Measurements from ENCODE around the gene THSD4. TPM values are rescaled to one million over a fixed set of nuclear protein-coding genes. Genes with fewer than 3 reads are reported as not detected.

Gene THSD4
- total RNA-seq, 1 experiment from 2014 or later, result 19.5 TPM

DNA sequence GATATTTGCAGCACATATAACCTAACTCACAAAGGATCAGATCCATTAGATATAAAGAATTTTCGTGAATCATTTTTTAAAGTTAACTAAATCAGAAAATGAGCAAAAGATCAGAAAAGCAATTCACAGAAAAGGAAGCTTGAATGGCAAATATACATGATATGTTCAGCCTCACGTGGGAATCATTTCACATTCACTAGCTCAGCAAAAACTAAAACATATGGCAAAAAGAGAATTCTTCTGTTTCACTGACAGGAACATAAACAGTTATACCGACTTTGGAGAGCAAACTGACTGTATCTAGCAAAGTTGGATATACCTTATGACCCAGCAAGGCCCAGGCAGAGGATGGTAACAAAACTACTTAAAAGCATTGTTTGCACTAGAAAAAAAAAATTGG lies 661.0 kb downstream of the THSD4 start:
- no peak for DNase-seq (ENCODE audit: low spot score)

DNA sequence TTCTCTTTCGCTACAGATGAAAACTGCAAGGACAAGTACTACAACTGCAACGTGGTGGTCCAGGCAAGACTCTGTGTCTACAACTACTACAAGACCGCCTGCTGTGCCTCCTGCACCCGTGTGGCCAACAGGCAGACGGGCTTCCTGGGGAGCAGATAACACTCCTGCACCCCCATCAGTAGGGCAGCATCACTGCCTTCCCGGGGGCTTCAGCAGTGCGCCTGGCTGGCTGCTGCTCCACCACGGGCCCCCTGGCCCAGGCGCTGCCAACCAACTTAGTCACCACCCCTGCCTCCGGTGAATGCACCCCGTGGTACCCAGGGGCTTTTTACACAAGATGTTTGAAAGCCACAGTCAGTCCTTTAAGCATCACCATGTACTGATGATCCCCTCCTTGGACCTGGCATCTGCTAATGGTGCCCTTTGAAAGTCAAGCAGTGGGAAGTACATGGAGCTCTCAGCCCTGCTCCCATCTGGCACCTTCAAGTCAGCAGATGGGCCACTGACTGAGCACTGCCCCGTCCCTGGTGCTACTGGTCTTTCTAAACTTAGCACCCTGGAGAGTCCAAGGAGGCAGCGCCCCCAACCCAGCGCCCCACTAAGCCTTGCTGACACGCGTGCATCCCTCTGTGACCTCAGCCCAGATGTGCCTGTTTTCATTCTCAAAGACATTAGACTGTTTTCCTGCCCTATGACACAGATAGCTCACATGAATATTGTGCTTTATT lies 662.1 kb downstream of the THSD4 start:
- no peak for DNase-seq (ENCODE audit: low spot score)

GRCh38 chr15:71779073-71779797 lies 664.0 kb downstream of the THSD4 start:
- DNase-seq (ENCODE audit: low spot score), result no peak

DNA sequence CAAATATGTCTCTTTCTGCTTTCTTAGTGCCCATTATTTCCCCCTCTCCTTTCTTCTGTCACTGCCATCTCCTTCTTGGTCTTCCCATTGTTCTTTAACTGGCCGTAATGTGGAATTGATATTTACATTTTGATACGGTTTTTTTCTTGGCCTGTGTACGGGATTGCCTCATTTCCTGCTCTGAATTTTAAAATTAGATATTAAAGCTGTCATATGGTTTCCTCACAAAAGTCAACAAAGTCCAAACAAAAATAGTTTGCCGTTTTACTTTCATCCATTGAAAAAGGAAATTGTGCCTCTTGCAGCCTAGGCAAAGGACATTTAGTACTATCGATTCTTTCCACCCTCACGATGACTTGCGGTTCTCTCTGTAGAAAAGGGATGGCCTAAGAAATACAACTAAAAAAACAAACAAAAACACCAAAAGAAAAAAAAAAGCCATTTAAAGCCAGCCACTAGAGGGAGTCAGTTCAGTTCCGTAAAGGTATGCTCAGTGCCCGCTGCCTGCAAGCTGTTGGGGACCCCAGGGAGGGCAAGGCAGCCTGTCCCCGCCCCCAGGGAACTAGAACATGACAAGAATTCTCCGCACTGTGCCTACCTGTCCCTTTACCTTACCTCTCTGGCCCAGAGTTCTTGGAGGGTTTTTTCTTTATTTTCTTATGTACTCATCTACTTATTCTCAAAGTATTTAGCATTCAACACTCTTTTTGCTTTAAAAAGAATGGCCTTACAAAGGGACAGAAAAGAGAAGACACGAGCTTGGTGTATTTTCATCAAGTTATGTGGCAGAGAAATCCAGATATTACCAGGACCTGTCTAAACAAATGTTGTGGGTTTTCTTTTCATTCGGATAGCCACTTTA lies 665.1 kb downstream of the THSD4 start:
- DNase-seq (ENCODE audit: low spot score), result peak; percentile 71

- no peak for DNase-seq (ENCODE audit: low spot score)
These were observed 666.1 kb downstream of the THSD4 start for GRCh38 chr15:71781179-71781964.

DNA sequence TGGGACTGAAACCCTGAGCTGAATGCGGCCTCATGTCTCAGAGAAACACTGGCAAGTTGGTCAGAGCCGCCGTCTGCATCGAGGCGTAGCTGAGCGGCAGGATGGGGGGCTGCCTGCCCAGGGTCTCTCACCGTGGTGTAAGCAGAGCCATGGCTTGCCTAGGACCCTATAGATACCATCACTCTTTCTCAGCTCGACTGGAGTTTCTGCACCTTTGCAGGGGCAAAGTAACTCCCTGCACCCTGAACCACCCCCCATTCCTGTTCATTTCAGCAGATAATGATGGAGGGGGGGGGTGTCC lies 666.6 kb downstream of the THSD4 start:
- no peak for DNase-seq (ENCODE audit: low spot score)

DNA sequence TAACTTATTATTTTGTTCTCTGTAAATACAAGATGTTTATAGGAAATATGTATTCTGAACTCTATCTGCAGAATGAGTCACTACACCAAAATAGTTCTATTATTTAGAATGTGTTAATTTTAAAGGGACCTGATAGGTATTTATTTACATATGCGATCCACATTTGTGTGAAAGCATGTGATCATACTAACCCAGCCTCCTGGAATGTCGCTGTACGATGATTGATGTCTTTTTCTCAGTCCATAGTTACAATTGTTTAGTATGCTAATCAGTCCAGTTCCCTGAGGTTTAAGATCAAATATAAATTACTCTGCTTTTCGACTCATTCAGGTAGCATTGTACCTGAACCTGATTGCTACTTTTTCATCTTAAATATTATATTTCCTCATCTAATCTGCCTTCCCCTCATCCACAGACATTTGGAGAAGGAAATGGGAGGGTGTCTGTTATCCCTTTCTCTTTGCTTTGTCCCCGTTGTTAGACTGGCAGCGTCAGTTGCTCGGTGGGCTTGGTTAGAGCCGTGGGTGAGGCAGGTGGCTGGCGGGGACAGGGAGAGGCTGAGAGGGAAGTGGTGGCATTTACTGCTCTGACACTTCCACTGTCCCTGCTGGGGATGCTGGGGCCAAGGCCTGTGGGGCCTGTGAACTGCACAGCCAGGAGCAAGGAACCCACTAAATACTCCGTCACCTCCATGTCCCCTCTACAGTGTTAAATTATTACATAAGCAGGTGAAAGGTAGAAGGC lies 667.3 kb downstream of the THSD4 start:
- no peak for DNase-seq (ENCODE audit: low spot score)

GRCh38 chr15:71784719-71785118 lies 669.4 kb downstream of the THSD4 start:
- DNase-seq (ENCODE audit: low spot score), result no peak

DNA sequence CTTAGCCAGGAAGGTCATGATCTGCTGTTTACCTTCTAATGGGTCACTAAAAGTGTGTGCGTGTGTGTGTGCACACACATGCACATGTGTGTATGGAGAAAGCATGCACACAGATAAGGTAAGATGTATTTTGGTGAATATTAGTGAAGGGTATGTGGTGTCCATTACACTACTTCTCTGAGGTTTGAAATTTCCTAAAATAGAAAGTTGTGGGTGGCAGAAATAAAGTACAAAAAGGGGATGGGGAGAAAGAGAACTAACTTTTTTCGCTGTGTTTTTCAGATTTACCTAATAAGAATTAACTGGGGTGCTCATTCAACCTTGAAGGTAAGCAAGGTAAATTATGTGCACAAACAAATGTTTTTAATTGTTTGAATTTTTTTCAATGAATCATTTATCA lies 670.7 kb downstream of the THSD4 start:
- DNase-seq (ENCODE audit: low spot score), result no peak

DNA sequence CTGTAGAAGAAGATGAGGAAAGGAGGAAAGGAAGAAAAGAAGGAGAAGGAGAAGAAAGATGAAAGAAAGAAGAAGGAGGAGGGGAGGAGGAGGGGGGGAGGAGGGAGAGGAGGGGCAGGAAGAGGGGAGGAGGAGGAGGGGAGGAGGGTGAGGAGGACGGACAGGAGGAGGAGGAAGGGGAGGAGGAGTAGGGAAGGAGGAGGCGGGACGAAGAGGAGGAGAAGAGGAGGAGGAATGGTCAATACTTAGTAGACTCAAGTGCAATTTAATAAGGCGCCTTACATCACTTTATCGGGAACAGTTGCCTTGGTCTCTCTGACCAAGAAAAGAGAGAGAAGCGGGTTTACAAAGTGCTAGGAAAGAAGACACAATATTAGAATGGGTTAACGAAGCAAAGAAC lies 671.4 kb downstream of the THSD4 start:
- DNase-seq (ENCODE audit: low spot score), result no peak

DNA sequence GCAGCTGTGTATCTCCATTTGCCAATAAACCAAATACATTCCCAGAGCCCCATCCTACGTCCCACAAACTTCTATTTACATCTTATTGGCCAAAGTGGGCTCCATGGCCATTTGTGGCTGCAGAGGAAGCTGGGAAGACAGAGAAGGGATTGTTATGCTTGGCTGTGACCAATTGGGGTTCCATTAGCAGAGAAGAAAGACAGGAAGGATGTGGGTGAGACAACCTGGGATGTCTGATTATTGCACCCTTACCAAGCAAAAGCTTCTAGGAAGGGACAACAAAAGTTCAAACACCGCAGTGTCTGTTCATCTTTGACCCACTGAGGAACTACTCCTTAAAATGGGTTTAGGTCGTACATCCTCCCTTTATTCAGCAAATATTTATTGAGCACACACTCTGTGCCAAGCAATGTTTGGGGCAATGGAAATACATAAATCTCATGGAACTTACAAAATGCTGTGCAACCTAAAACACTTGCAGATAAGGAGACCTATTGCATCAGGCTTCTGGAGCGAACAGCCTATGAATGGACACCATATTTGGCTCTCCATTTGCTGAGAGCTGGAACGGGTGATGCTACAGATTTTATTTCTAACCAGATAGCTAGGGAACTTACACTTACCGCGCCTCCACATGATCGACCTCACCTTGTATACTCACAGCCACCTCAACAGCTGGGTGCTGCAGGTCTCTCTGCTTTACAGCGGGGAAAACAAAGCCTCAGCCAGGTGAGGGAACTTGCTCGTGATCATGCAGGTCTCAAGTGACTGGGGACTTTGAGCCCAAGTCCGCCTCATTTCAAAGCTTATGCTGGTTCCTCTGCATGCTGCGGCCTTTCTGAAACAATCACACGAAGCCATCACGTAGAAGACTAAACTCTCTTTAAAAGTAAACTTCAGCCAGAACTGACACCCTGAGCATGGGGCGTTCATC lies 673.6 kb downstream of the THSD4 start:
- no peak for DNase-seq (ENCODE audit: low spot score)

DNA sequence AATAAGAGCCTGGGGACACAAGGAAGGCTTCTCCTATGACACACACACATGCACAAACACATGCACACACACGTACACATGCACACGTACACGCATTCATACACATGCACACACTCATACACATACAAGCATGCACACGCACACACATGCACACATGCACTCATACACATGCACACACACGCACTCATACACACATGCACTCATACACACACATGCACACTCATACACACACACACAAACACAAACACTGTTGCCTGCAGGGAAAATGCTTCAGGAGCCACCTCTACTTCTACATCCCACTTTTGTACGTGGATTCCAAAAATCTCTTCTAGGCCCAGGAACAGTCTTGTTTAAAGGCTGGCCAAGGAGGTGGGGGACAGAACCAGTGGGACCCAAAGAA lies 674.3 kb downstream of the THSD4 start:
- DNase-seq (ENCODE audit: low spot score), result peak; percentile 12

- peak; percentile 89 for DNase-seq (ENCODE audit: low spot score)
These were observed 674.8 kb downstream of the THSD4 start for GRCh38 chr15:71790081-71790480.

DNA sequence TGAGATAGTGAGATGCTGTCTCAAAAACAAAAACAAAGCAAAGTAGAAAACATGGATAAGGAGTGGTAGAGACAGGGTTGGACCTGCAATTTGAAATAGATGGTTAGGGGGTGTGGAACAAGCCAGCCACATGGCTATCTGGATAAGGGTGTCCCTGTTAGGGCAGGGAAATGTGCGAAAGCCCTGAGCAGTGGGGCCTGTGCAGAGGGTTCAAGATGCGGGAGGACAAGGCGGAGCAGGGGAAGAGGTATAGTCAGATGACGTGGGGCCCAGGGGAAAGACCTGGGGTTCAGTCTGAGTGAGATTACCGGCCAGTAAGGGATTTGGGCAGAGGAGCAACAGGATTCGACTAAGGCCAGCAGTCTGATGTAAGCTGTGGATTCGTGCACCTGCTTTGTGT lies 676.7 kb downstream of the THSD4 start:
- DNase-seq (ENCODE audit: low spot score), result no peak

GRCh38 chr15:71792521-71792920 lies 677.2 kb downstream of the THSD4 start:
- peak; percentile 41 for DNase-seq (ENCODE audit: low spot score)

- DNase-seq (ENCODE audit: low spot score), result no peak
These were observed 683.4 kb downstream of the THSD4 start for GRCh38 chr15:71798641-71799040.

DNA sequence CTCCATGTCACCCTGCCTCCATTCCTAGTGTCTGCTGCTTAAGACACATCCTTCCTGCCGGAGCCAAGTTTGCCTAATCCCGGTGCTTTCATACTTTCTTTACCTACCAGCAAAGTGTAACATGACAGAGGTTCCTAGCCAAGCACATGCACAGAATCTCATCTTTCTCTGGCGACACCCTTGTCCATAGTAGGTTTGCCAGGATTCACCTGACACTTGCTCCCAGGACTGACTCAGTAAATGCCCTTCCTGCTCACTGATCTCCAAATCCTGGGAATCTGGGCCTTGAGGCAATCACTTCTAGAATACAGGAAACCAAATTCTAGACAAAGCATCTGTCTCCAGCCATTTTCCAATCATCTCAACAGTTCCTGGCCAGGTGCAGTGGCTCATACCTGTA lies 684.9 kb downstream of the THSD4 start:
- DNase-seq (ENCODE audit: low spot score), result no peak

GRCh38 chr15:71800835-71801745 lies 685.8 kb downstream of the THSD4 start:
- peak; percentile 97 for DNase-seq (ENCODE audit: low spot score)
